ENCODE data around the gene GOPC.
"Not testable (repeated sequence)": the region's sequence is repeated elsewhere in the genome, so short reads cannot be mapped to it uniquely, and the experiment has no call there.

GOPC gene

GRCh38 chr6:117530467-117531242, 71.7 kb downstream of the GOPC start:
- FAIRE-seq (no peak), DNase-seq (ENCODE audit: insufficient read length, low spot score) (no peak)
- TF ChIP-seq POLR2A (IDR thresholded peaks at IDR 0.05; ENCODE audit: low read depth, low read length), result no peak

- FAIRE-seq (no peak), DNase-seq (ENCODE audit: insufficient read length, low spot score) (no peak)
- TF ChIP-seq POLR2A (IDR thresholded peaks at IDR 0.05; ENCODE audit: low read depth, low read length), result no peak
Measured at GRCh38 chr6:117525607-117526006, 76.7 kb downstream of the GOPC start.

- FAIRE-seq (no peak), DNase-seq (ENCODE audit: insufficient read length, low spot score) (no peak)
- TF ChIP-seq POLR2A (IDR thresholded peaks at IDR 0.05; ENCODE audit: low read depth, low read length), result no peak
Measured at GRCh38 chr6:117521791-117522502, 80.4 kb downstream of the GOPC start.

- TF ChIP-seq POLR2A (IDR thresholded peaks at IDR 0.05; ENCODE audit: low read depth, low read length), result no peak
- DNase-seq (ENCODE audit: insufficient read length, low spot score) (no peak), FAIRE-seq (no peak)
Measured at GRCh38 chr6:117520603-117521395, 81.5 kb downstream of the GOPC start.

GRCh38 chr6:117518870-117519269, 83.4 kb downstream of the GOPC start:
- no peak for FAIRE-seq
- no peak for TF ChIP-seq POLR2A (IDR thresholded peaks at IDR 0.05; ENCODE audit: low read depth, low read length)
- DNase-seq (ENCODE audit: insufficient read length, low spot score), result no peak

GRCh38 chr6:117517995-117518394, 84.3 kb downstream of the GOPC start:
- FAIRE-seq; DNase-seq (ENCODE audit: insufficient read length, low spot score): not testable (repeated sequence)

- DNase-seq (ENCODE audit: insufficient read length, low spot score) (no peak), FAIRE-seq (no peak)
- TF ChIP-seq POLR2A (IDR thresholded peaks at IDR 0.05; ENCODE audit: low read depth, low read length), result no peak
Measured at GRCh38 chr6:117515326-117515725, 87.0 kb downstream of the GOPC start.

GRCh38 chr6:117514655-117515054, 87.7 kb downstream of the GOPC start:
- FAIRE-seq (no peak), DNase-seq (ENCODE audit: insufficient read length, low spot score) (no peak)
- TF ChIP-seq POLR2A (IDR thresholded peaks at IDR 0.05; ENCODE audit: low read depth, low read length), result no peak

- no peak for FAIRE-seq
- no peak for TF ChIP-seq POLR2A (IDR thresholded peaks at IDR 0.05; ENCODE audit: low read depth, low read length)
- DNase-seq (ENCODE audit: insufficient read length, low spot score), result no peak
Measured at GRCh38 chr6:117513778-117514365, 88.4 kb downstream of the GOPC start.

GRCh38 chr6:117512987-117513573, 89.2 kb downstream of the GOPC start:
- TF ChIP-seq POLR2A (IDR thresholded peaks at IDR 0.05; ENCODE audit: low read depth, low read length), result no peak
- FAIRE-seq (no peak), DNase-seq (ENCODE audit: insufficient read length, low spot score) (no peak)

- FAIRE-seq, result no peak
- DNase-seq (ENCODE audit: insufficient read length, low spot score), result no peak
- no peak for TF ChIP-seq POLR2A (IDR thresholded peaks at IDR 0.05; ENCODE audit: low read depth, low read length)
Measured at GRCh38 chr6:117512056-117512828, 90.1 kb downstream of the GOPC start.
